Measurements from ENCODE around the gene ITPR1.

The ITPR1 gene

DNA sequence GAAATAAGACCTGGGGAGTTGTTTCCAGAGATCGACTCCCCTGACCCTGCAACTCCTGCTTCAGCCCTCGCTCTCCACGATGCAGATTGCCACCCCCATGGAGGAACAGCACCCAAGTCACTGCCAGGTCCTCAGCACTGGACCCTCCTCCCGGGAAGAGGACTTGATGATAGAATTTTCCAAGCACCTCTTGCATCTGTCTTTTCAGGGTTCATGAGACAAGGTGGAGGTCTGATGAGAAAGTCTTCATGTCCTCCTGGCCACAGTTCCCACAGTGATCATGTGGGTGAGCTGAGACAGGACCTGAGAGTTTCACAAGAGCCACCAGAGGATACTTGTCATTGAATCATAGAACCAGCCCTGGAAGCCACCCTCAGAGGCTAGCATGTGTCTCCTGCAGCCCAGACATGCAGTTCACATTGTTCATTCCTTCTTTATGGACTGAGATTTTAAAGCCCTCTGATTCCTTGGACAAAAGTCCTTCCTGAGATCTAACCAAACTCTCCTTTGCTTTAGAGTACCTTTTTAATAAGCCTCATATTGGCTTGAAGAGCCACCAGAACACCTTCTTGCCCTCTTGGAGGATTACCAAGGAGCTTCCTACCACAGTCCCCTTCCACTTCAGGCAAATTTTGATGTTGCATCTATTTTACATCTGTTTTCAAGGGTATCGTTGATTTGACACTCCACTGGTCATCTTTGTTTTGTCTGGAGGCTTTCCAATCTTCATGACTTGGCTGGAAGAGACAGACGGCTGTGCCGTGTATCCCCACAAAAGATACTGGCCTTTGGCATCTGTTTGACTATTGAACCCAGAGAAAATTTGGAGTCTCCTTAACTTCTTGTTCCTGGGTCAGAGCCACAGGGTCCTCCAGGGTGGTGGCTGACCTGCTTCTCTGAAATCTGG is 261.3 kb downstream of the ITPR1 start:
- H3K4me2 ChIP-seq (ENCODE audit: low read length): no peak overlapping the region
- no peaks in the 10 kb centered on the region for H4K20me1 ChIP-seq (ENCODE audit: insufficient read depth, low read length)
- H3K4me3 ChIP-seq (ENCODE audit: low read depth, low read length, poor library complexity, severe bottlenecking): no peak overlapping the region
- no peaks in the 10 kb centered on the region for H3K36me3 ChIP-seq (ENCODE audit: insufficient read depth, low read length)
- H3K9me3 ChIP-seq (ENCODE audit: low read length): no peaks in the 10 kb centered on the region
- H3K9me2 ChIP-seq (ENCODE audit: low read depth, low read length): no peaks in the 10 kb centered on the region
- no peak overlapping the region for H3K27ac ChIP-seq (ENCODE audit: low read depth, low read length, poor library complexity, severe bottlenecking)
- no peaks in the 10 kb centered on the region for H3F3A ChIP-seq (ENCODE audit: insufficient read depth, low read length)
- TF ChIP-seq, protein P1, sequence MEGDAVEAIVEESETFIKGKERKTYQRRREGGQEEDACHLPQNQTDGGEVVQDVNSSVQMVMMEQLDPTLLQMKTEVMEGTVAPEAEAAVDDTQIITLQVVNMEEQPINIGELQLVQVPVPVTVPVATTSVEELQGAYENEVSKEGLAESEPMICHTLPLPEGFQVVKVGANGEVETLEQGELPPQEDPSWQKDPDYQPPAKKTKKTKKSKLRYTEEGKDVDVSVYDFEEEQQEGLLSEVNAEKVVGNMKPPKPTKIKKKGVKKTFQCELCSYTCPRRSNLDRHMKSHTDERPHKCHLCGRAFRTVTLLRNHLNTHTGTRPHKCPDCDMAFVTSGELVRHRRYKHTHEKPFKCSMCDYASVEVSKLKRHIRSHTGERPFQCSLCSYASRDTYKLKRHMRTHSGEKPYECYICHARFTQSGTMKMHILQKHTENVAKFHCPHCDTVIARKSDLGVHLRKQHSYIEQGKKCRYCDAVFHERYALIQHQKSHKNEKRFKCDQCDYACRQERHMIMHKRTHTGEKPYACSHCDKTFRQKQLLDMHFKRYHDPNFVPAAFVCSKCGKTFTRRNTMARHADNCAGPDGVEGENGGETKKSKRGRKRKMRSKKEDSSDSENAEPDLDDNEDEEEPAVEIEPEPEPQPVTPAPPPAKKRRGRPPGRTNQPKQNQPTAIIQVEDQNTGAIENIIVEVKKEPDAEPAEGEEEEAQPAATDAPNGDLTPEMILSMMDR (IDR thresholded peaks at IDR 0.05; ENCODE audit: low read length): no peak
- no peak for TF ChIP-seq EZH2 (IDR thresholded peaks at IDR 0.05; ENCODE audit: borderline replicate concordance, low read length)
- H3K9ac ChIP-seq (ENCODE audit: low read length): no peak overlapping the region
- H3K79me2 ChIP-seq (ENCODE audit: insufficient read depth, low read length): no peaks in the 10 kb centered on the region
- no peak overlapping the region for H2AFZ ChIP-seq (ENCODE audit: low read length)
- H3K4me1 ChIP-seq (ENCODE audit: insufficient read depth, low read length, severe bottlenecking): no peaks in the 10 kb centered on the region
- H3K27me3 ChIP-seq (ENCODE audit: insufficient read depth, low read length): no peaks in the 10 kb centered on the region

DNA sequence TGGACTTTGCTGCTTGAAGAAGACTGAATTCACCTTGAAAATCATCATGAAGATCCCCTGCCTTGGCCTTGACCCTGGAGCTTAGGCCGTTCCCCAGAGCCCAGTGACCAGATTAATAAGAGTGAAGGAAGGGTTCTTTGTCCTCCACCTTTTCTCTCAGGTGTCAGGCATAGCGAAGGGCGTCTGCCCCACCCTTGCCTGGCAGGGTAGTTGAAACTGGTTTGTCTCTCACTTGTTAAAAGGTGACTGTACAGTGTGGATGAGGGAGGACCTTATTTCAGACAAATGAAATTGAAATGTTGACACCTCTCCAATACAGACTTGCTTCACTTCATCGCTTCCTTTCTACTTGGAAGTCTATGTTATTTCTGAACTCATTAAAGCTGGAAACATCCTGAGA is 262.4 kb downstream of the ITPR1 start:
- Histone ChIP-seq H2AFZ (ENCODE audit: low read length) (no peak overlapping the region), H3K27ac (ENCODE audit: low read depth, low read length, poor library complexity, severe bottlenecking) (no peak overlapping the region), H3K4me3 (ENCODE audit: low read depth, low read length, poor library complexity, severe bottlenecking) (no peak overlapping the region), H3K9me3 (ENCODE audit: low read length) (no peaks in the 10 kb centered on the region), H3K9ac (ENCODE audit: low read length) (no peak overlapping the region), H3K27me3 (ENCODE audit: insufficient read depth, low read length) (no peaks in the 10 kb centered on the region), H3K9me2 (ENCODE audit: low read depth, low read length) (no peaks in the 10 kb centered on the region), H4K20me1 (ENCODE audit: insufficient read depth, low read length) (no peaks in the 10 kb centered on the region), H3K79me2 (ENCODE audit: insufficient read depth, low read length) (no peaks in the 10 kb centered on the region), H3F3A (ENCODE audit: insufficient read depth, low read length) (no peaks in the 10 kb centered on the region), H3K36me3 (ENCODE audit: insufficient read depth, low read length) (no peaks in the 10 kb centered on the region), H3K4me2 (ENCODE audit: low read length) (no peak overlapping the region), H3K4me1 (ENCODE audit: insufficient read depth, low read length, severe bottlenecking) (no peaks in the 10 kb centered on the region)
- TF ChIP-seq, protein P1 (IDR thresholded peaks at IDR 0.05; ENCODE audit: low read length): no peak
- TF ChIP-seq EZH2 (IDR thresholded peaks at IDR 0.05; ENCODE audit: borderline replicate concordance, low read length): no peak

DNA sequence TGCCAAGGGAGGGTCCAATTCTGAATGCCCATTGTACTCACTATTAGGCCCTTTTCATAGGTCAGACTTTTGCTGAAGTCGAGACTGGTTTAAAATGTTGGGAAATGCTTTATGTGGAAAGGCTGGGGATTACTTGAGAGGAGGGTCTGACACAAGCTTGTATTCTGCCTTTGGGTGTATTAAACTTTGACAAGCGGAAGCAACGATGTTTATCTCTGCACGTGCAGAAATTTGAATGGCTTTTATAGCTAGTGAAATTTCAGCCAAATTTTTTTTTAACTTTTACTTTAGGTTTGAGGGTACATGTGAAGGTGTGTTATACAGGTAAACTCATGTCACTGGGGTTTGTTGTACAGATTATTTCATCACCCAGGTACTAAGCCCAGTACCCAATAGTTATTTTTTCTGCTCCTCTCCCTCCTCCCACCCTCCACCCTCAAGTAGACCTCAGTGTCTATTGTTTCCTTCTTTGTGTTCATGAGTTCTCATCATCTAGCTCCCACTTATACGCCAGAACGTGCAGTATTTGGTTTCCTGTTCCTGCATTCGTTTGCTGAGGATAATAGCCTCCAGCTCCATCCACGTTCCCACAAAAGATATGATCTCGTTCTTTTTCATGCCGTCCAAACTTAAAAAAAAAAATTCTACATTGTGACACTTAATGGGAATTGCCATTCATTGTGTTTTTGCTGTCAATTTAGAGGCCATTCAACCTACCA is 263.1 kb downstream of the ITPR1 start:
- H4K20me1 ChIP-seq (ENCODE audit: insufficient read depth, low read length): no peaks in the 10 kb centered on the region
- no peaks in the 10 kb centered on the region for H3F3A ChIP-seq (ENCODE audit: insufficient read depth, low read length)
- no peak overlapping the region for H3K4me3 ChIP-seq (ENCODE audit: low read depth, low read length, poor library complexity, severe bottlenecking)
- H3K27me3 ChIP-seq (ENCODE audit: insufficient read depth, low read length): no peaks in the 10 kb centered on the region
- no peaks in the 10 kb centered on the region for H3K36me3 ChIP-seq (ENCODE audit: insufficient read depth, low read length)
- no peaks in the 10 kb centered on the region for H3K4me1 ChIP-seq (ENCODE audit: insufficient read depth, low read length, severe bottlenecking)
- H2AFZ ChIP-seq (ENCODE audit: low read length): no peak overlapping the region
- no peaks in the 10 kb centered on the region for H3K9me3 ChIP-seq (ENCODE audit: low read length)
- no peaks in the 10 kb centered on the region for H3K9me2 ChIP-seq (ENCODE audit: low read depth, low read length)
- no peaks in the 10 kb centered on the region for H3K79me2 ChIP-seq (ENCODE audit: insufficient read depth, low read length)
- TF ChIP-seq, protein P1 (IDR thresholded peaks at IDR 0.05; ENCODE audit: low read length): no peak
- TF ChIP-seq EZH2 (IDR thresholded peaks at IDR 0.05; ENCODE audit: borderline replicate concordance, low read length): no peak
- no peak overlapping the region for H3K9ac ChIP-seq (ENCODE audit: low read length)
- no peak overlapping the region for H3K4me2 ChIP-seq (ENCODE audit: low read length)
- H3K27ac ChIP-seq (ENCODE audit: low read depth, low read length, poor library complexity, severe bottlenecking): no peak overlapping the region
